Vagina (tissue), 2 donors: Measurements from ENCODE around the gene WNT7B.

Source experiments
- POLR2A ChIP-seq, 2 donors: fragments of 450-650 bp; IDR thresholded peaks; one replicate each; pipeline ENCODE4 v1.6.1; 2017; ENCODE audit warnings: antibody characterized with exemption in 2 of 2, mild to moderate bottlenecking in 2 of 2, moderate library complexity in 2 of 2
- POLR2AphosphoS5 ChIP-seq, 2 donors: sonication (generic); formaldehyde crosslinking; IDR thresholded peaks; one replicate each; pipeline ENCODE4 v1.9.0; 2017; ENCODE audit warnings: antibody characterized with exemption in 2 of 2, mild to moderate bottlenecking in 2 of 2, low read depth in 1 of 2; ENCODE audit not compliant: insufficient read depth in 1 of 2
- TF ChIP-seq, protein P1 (sequence below), 3 experiments: fragments of 450-650 bp in 2 of 3; fragments of 200-600 bp in 1 of 3; sonication (generic) in 1 of 3; IDR thresholded peaks; one replicate each; pipeline ENCODE4 v1.5.1; 2017 to 2019; ENCODE audit warnings: antibody characterized with exemption in 3 of 3, mild to moderate bottlenecking in 2 of 3, moderate library complexity in 2 of 3

DNA sequence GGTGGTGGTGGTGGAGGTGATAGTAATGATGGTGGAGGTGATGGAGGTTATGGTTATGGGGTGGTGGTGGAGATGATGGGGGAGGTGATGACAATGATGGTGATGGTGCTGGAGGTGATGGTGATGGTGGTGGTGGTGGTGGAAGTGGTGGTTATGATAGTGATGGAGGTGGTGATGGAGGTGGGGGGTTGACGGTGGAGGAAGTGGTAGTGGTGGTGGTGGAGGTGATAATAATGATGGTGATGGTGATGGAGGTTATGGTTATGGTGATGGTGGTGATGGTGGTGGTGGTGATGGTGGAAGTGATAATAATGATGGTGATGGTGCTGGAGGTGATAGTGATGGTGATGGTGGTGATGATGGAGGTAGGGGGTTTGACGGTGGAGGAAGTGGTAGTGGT is 16.9 kb upstream of the WNT7B start:
- TF ChIP-seq, protein P1, sequence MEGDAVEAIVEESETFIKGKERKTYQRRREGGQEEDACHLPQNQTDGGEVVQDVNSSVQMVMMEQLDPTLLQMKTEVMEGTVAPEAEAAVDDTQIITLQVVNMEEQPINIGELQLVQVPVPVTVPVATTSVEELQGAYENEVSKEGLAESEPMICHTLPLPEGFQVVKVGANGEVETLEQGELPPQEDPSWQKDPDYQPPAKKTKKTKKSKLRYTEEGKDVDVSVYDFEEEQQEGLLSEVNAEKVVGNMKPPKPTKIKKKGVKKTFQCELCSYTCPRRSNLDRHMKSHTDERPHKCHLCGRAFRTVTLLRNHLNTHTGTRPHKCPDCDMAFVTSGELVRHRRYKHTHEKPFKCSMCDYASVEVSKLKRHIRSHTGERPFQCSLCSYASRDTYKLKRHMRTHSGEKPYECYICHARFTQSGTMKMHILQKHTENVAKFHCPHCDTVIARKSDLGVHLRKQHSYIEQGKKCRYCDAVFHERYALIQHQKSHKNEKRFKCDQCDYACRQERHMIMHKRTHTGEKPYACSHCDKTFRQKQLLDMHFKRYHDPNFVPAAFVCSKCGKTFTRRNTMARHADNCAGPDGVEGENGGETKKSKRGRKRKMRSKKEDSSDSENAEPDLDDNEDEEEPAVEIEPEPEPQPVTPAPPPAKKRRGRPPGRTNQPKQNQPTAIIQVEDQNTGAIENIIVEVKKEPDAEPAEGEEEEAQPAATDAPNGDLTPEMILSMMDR (IDR thresholded peaks at IDR 0.05) = no peak
- TF ChIP-seq POLR2A (IDR thresholded peaks at IDR 0.05) = no peak
- no peak for TF ChIP-seq POLR2AphosphoS5 (IDR thresholded peaks at IDR 0.05; ENCODE audit: insufficient read depth in 1 of 2, low read depth in 1 of 2)
